Measurements from ENCODE around the gene IL17B. TPM values are rescaled to one million over a fixed set of nuclear protein-coding genes. Genes with fewer than 3 reads are reported as not detected.

IL17B gene
- total RNA-seq, 1 experiment from 2014 or later = not detected

GRCh38 chr5:149409268-149409948 is 30.3 kb upstream of the IL17B start:
- H3K27me3 Mint-ChIP-seq (ENCODE audit: insufficient read depth, unreplicated experiment) = peaks cover 11% of the 10 kb centered on the region
- H3K36me3 Mint-ChIP-seq (ENCODE audit: insufficient read depth, unreplicated experiment) = no peaks in the 10 kb centered on the region
- no peak for DNase-seq (ENCODE audit: unreplicated experiment)
- TF ChIP-seq, protein P1, sequence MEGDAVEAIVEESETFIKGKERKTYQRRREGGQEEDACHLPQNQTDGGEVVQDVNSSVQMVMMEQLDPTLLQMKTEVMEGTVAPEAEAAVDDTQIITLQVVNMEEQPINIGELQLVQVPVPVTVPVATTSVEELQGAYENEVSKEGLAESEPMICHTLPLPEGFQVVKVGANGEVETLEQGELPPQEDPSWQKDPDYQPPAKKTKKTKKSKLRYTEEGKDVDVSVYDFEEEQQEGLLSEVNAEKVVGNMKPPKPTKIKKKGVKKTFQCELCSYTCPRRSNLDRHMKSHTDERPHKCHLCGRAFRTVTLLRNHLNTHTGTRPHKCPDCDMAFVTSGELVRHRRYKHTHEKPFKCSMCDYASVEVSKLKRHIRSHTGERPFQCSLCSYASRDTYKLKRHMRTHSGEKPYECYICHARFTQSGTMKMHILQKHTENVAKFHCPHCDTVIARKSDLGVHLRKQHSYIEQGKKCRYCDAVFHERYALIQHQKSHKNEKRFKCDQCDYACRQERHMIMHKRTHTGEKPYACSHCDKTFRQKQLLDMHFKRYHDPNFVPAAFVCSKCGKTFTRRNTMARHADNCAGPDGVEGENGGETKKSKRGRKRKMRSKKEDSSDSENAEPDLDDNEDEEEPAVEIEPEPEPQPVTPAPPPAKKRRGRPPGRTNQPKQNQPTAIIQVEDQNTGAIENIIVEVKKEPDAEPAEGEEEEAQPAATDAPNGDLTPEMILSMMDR (IDR thresholded peaks at IDR 0.05; ENCODE audit: unreplicated experiment) = no peak
- H3K9me3 Mint-ChIP-seq (ENCODE audit: unreplicated experiment) = no peaks in the 10 kb centered on the region
- POLR2A ChIA-PET = interaction anchor here (1.0 kb wide), 1 partner anchor 64 kb away, joined by 3 read pairs; the partner anchor contains the start of gene GRPEL2
- H3K4me1 Mint-ChIP-seq (ENCODE audit: insufficient read depth, unreplicated experiment) = no peaks in the 10 kb centered on the region
- CTCF ChIA-PET = interaction anchor here (0.9 to 5.3 kb wide), 5 partner anchors 10 to 155 kb away, joined by 3 to 40 read pairs (median 8); no protein-coding TSS in a partner anchor
- H3K4me3 Mint-ChIP-seq (ENCODE audit: unreplicated experiment) = no peak overlapping the region
- intact Hi-C loops (cut with micrococcal nuclease) = no loop called here
- H3K27ac Mint-ChIP-seq (ENCODE audit: low read depth, unreplicated experiment) = no peak overlapping the region
- no TSS peak for BruUV-seq (replicated peaks)

- DNase-seq (ENCODE audit: unreplicated experiment) = no peak
- intact Hi-C loops (cut with micrococcal nuclease) = no loop called here
- Mint-ChIP-seq H3K36me3 (ENCODE audit: insufficient read depth, unreplicated experiment) (no peaks in the 10 kb centered on the region), H3K4me1 (ENCODE audit: insufficient read depth, unreplicated experiment) (no peaks in the 10 kb centered on the region), H3K27ac (ENCODE audit: low read depth, unreplicated experiment) (no peak overlapping the region), H3K9me3 (ENCODE audit: unreplicated experiment) (no peaks in the 10 kb centered on the region), H3K4me3 (ENCODE audit: unreplicated experiment) (no peak overlapping the region), H3K27me3 (ENCODE audit: insufficient read depth, unreplicated experiment) (peaks cover 11% of the 10 kb centered on the region)
- ChIA-PET CTCF (interaction anchor here (0.9 to 5.3 kb wide), 5 partner anchors 11 to 156 kb away, joined by 3 to 40 read pairs (median 8); no protein-coding TSS in a partner anchor), POLR2A (interaction anchor here (0.7 to 1.0 kb wide), 2 partner anchors 63 kb away, joined by 3 to 4 read pairs; partner anchors contain the start of gene GRPEL2)
- no TSS peak for BruUV-seq (replicated peaks)
- TF ChIP-seq, protein P1 (IDR thresholded peaks at IDR 0.05; ENCODE audit: unreplicated experiment) = no peak
Measured at GRCh38 chr5:149408252-149409099, 29.4 kb upstream of the IL17B start.

- intact Hi-C loops (cut with micrococcal nuclease) = no loop called here
- no peak for DNase-seq (ENCODE audit: unreplicated experiment)
- H3K27ac Mint-ChIP-seq (ENCODE audit: low read depth, unreplicated experiment) = no peak overlapping the region
- H3K27me3 Mint-ChIP-seq (ENCODE audit: insufficient read depth, unreplicated experiment) = peaks cover 11% of the 10 kb centered on the region
- no peaks in the 10 kb centered on the region for H3K4me1 Mint-ChIP-seq (ENCODE audit: insufficient read depth, unreplicated experiment)
- no peaks in the 10 kb centered on the region for H3K9me3 Mint-ChIP-seq (ENCODE audit: unreplicated experiment)
- TF ChIP-seq, protein P1 (IDR thresholded peaks at IDR 0.05; ENCODE audit: unreplicated experiment) = no peak
- no peak overlapping the region for H3K4me3 Mint-ChIP-seq (ENCODE audit: unreplicated experiment)
- ChIA-PET CTCF (interaction anchor here (0.7 to 5.3 kb wide), 5 partner anchors 26 to 440 kb away, joined by 3 to 40 read pairs (median 8); no protein-coding TSS in a partner anchor), POLR2A (interaction anchor here (0.7 to 1.2 kb wide), 3 partner anchors 9 to 155 kb away, joined by 3 to 4 read pairs (median 4); no protein-coding TSS in a partner anchor)
- H3K36me3 Mint-ChIP-seq (ENCODE audit: insufficient read depth, unreplicated experiment) = no peaks in the 10 kb centered on the region
- BruUV-seq (replicated peaks) = no TSS peak
Measured at GRCh38 chr5:149407323-149408251, 28.5 kb upstream of the IL17B start.

Data from MCF 10A (cell line).